T follicular helper cell (primary cell): Measurements from ENCODE around the gene ELF3.
"Not testable (repeated sequence)": the region's sequence is repeated elsewhere in the genome, so short reads cannot be mapped to it uniquely, and the experiment has no call there.

Source experiments
- DNase-seq: peaks from one replicate; pipeline ENCODE4 v3.0.0-alpha.2; 2020; ENCODE audit warnings: low read depth

The ELF3 gene

DNA sequence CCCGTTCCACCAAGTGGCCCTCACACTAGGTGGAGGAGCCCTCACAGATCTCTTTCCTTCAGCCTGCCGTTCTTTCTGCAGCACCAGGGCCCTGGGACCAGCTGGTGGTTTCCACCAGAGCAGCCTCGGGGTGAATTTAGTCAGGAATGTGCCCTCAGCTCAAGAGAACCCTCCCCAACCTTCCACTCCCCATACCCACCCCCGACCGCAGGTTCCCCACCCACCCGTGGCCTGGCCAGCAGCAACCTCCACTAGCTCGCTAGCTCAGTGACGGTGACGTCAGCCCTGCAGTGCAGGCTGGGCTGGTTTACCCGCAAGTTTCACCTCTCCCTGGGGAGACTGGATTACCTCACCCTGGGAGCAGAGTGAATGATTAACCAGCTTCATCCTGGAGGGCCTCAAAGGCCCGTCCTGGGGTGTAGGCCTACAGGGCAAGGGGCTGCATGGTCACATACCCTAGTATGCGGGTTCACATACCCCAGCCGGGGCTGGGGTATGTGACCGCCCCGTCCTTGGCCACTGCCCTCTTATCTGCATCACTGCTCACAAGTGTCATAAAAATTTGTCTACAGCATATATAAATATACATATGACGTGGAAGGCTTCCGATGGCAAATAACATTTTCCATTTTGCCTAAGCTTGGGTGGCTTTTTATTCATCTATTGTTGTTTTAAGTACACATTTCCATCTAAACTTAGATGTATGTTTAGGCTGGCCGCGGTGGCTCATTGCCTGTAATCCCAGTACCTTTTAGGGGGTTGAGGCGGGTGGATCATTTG is 24.5 kb downstream of the ELF3 start:
- DNase-seq = no peak

DNA sequence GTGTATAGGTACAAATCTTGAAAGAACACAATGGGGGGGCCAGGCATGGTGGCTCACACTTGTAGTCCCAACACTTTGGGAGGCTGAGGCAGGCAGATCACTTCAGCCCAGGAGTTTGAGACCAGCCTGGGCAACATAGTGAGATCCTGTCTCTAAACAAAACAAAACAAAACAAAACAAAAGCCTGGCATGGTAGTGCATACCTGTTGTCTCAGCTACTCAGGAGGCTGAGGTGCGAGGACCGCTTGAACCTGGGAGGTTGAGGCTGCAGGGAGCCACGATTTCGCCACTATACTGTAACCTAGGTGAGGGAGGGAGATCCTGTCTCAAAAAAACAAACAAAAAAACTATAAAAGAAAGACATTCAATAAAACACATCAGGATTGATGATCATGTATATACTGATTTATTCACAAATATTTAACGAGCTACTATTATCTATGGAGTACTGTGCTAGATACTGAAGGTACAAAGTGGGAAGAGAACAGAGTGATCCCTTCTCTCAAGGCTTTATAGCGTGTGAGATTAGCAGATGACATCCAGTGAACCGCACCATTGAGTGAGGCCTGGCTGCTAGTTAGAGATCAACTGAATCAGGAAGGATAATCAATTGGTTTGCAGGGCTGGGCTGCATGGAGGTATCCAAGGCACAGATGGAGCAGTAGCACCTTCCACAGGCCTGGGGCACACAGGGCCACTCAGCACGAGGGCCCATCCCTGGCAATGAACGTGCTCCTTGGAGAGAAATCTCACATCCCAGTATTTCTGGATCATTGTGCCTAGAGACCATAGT is 26.4 kb downstream of the ELF3 start:
- no peak for DNase-seq

DNA sequence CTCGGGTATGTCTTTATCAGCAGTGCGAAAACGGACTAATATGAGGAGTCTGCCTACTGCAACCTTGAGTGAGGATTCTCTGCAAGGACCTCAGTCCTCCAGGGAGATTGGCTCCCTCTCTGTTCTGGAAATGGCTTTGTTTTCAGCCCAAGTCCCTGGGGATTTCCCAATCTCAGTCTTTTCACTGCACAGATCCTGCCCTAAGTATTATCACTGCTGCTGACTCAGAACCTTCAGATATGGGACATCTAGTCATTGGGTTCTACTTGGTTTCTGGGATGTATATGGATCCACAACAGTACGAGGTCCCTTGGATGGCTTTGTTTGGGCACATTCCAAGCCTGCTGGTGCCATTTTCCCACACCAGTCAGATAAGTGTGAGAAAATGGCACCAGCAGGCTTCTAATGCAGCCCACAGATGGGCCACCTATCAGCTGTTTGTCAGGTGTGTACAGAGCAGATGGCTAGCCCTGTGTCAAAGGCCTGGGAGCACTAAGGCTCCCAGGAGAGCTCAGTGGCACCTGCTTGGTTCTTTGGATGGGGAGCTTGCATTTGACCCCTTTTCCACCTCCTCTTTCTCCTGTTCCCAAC is 27.4 kb downstream of the ELF3 start:
- DNase-seq = no peak

DNA sequence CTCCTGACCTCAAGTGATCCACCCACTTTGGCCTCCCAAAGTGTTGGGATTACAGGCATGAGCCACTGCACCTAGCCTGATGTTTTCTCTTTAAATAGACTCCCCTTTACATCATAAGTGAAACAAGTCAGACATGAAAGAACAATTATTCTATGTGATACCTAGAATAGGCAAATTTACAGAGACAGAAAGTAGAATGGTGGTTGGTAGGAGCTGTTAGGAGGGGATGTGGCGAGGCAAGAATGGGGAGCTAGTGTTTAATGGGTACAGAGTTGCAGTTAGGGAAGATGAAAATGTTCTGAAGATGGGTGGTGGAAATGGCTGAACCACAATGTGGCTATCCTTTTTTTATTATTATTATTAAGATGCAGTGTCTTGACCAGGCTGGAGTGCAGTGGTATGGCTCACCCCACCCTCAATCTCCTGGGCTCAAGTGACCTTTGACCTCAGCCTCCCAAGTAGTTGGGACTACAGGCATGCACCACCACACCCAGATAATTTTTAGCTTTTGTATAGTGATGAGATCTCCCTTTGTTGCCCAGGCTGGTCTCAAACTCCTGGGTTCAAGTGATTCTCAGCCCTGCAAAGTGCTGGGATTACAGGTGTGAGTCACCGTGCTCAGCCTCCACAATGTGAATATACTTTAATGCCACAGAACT is 28.4 kb downstream of the ELF3 start:
- DNase-seq = no peak

DNA sequence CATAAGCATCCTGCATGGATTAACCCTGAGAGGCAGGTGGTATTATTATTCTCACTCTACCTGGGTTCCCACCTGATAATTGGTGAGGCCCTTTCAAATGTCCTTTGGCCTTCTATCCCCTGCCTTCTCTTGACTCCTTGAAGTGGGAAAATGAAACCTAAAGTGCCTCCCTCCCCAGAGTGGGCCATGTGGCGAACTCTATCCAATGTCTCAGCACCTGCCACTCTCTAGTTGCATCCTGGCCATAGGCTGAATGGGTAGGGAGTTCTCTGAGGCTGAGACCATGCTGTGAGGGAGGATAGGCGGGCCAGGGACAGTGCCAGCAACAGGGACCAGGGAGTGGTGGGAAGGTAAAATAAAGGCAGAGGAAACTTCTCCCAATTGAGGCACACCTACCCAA is 35.3 kb downstream of the ELF3 start:
- no peak for DNase-seq

DNA sequence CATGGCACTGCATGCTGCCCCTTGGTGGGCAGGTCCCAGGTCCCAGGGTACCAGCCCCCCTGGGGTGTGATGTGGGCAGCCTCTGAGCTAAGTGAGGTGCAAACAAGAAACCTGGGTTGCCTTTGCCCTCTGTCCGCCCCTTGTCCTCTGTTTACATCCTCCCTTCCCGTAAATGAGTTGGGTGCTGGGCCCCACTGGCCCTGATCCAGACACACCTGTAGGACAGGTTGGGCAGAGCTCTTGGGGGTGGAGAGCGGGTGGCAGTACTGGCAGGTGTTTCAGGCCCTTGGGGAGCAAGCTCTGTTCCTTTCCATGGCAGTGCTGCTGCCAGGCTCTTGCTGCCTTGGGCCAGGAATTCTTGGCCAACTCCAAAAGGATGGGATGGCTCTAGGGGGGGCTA is 35.8 kb downstream of the ELF3 start:
- no peak for DNase-seq

DNA sequence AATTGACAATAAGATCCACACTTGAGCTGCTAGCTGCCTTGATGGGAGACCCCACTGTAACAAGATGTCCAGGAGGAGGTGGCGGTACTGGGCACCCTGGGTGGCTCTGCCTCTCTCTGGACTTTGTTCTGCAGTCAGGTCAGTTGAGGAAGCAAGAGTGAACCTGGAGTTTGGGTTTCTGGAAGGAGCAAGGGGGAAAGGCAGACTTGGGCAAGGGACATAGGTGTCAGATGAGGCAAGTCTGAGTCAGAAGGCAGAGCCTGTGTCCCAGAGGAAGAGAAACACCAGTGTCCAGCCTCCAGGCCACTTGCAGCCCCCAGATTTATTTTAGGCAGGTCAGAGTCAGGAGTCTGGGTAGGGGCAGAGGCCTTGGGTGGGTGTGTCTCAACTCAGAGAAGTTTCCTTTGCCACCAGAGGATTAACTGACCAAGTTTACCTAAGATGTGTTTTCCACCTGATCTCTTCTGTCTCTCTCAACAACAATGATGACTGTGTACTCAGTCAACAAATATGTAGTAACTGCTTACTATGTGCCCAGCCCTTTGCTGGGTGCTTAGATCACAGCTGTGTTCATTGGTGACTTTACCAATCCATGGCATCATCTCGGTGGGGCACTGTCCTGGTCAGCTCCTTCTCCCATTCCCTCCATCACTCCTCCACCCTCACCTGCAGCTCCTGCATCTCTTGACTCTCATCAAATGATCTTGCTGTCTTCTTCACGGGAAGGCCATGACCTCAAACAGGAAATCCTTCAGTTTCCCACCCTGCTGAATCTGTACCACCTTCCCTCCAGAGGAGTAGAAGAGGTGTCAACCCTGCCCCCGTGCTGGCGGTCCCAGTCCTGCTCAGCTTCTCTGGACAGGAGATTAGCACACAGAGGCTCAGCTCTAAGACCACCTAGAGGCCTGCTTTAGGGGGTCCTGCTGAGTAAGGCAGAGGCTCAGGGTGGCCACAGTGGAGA is 36.6 kb downstream of the ELF3 start:
- no peak for DNase-seq

DNA sequence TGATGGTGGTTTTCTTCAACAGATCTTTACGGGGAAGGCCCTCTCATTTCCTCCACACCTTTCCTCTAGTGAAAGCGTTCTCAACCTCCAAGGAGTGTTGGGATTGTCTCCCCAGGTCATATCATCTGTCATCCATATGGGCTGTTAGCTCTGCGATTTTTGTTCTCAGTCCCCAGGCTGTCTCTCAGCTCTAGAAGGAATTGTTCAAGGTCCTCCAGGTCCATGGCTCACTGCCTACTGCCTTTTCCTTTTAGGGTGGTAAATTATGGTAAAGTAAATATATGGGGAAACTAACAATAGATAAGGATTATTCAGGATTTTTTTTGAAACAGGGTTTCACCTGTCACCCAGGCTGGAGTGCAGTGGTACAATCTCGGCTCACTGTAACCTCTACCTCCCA is 37.6 kb downstream of the ELF3 start:
- no peak for DNase-seq

DNA sequence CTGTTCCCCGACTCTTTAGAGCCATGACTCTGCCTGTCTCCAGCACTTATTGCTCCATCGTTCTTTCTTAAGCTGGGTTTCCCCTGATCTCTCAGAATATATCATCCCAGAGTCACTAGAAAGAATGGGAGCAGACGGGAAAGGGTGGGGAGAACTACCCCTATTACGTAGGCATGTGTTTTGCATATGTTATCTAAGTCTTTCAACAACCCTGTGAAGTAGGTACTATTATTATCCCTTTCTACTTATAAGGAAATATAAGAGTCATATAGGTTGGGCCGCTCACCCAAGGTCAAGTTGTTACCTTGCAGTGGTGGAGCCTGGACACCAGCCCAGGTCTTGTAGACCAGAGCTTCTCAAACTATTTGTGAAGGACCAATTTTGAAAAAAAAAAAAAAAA is 38.7 kb downstream of the ELF3 start:
- DNase-seq = no peak

DNA sequence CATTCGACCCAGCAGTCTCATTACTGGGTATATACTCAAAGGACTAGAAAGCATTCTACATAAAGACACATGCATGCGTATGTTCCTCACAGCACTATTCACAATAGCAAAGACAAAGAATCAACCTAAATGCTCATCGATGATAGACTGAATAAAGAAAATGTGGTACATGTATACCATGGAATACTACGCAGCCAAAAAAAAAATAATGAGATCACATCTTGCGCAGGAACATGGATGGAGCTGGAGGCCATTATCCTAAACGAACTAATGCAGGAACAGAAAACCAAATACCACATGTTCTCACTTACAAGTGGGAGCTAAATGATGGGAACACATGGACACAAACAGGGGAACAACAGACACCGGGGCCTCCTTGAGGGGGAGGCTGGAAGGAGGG is 43.7 kb downstream of the ELF3 start:
- DNase-seq = no peak

DNA sequence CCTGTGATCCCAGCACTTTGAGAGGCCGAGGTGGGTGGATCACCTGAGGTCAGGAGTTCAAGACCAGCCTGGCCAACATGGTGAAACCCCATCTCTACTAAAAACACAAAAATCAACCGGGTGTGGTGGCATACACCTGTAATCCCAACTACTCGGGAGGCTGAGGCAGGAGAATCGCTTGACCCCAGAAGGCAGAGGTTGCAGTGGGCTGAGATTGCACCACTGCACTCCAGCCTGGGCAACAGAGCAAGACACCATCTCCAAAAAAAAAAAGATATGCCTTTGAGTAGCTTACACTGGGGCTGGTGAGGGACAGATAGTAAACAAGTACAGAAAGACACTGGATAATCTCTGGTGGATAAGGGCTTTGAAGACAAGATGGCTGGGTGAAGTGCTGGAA is 44.3 kb downstream of the ELF3 start:
- DNase-seq = not testable (repeated sequence)

DNA sequence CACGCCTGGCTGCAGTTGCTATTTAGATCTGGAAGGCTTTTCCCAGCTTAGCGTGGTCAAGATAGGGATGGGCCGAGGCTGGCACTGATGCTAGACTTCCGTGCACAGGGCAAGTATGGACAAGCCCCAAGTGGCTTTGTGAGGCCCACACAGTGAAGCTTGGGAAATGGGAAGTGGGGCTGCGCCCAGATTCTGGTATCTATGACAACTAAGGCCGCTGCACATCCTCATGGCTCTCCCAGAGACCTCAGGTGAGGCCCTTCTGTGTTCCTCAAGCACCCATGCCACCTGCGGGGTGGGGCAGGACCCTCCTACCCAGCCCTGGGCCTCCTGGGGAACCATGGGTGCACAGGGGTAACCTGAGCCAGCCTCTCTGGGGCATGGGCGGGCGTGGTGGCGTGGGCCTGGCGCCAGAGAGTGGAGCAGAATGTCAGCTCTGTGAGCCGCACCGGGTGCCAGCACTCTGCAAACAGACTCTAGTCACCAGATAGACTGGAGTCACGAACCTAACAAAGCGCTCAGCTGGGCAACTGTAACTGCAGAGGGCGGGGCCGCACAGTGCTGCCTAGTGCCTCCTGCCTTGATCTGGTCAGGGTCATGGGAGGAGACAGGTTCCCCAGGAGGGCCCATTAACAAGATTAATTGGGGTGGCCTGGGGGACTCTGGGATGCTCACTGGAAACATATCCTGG is 46.4 kb downstream of the ELF3 start:
- DNase-seq = no peak

DNA sequence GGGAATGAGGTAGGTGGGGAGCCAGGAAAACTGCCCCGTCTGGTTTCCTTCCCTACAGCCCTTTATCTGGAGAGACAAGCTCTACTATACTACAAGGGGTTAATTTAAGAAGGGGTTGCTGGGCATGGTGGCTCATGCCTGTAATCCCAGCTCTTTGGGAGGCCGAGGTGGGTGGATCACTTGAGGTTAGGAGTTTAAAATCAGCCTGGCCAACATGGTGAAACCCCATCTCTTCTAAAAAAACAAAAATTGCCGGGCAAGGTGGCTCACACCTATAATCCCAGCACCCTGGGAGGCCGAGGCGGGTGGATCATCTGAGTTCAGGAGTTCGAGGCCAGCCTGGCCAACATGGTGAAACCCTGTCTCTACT is 46.9 kb downstream of the ELF3 start:
- not testable (repeated sequence) for DNase-seq

DNA sequence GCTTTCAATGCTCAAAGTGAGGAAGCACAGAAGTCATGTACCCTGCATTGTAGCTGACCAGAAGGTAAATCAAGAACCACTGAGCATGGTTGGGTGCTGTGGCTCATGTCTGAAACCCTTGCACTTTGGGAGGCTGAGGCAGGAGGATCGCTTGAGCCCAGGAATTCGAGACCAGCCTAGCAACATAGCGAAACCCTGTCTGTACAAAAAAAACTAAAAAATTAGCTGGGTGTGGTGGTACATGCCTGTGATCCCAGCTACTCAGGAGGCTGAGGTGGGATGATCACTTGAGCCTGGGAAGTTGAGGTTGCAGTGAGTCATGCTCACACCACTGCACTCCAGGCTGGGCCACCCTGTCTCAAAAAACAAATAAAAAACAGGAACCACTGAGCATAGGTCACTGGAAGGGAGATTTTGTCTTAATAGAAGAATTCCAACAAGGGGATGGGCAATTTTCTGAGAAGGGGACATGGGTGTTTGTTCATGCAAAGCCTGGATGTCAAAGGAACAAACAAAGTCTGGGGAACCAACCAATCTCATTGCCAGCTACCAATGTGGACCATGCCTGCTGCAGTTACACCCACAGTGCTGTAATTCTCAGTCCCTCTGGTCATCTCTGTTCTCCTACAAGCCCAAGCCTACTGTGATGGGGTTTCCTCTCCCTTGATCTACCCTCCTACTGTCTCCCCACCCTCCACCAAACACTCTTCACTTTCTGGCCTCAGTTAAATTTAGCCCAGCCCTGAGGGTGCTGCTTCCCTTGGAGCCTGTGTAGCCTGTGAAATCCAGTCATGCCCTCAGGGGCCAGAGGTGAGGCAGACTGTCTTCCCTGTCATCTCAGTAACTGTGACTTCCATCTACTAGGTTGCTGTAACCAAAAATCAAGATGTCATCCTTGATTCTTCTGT is 47.9 kb downstream of the ELF3 start:
- no peak for DNase-seq

DNA sequence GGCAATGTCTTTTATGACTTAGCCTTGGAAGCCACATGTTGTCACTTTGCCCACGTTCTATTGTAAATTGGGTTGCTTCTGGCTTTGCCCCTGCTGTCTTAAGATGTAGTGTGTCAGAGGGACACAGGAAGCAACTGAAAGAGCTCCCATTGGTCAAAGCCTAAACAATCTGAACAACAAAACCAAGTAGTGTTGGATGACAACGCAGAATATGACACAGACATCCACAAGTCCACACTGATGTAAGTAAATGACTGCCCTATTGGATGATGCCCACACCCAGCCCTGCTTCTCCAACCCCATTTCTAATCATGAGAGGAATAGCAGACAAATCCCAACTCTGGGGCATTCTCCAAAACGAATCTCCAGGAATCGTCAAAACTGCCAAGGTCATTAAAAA is 50.7 kb downstream of the ELF3 start:
- no peak for DNase-seq

DNA sequence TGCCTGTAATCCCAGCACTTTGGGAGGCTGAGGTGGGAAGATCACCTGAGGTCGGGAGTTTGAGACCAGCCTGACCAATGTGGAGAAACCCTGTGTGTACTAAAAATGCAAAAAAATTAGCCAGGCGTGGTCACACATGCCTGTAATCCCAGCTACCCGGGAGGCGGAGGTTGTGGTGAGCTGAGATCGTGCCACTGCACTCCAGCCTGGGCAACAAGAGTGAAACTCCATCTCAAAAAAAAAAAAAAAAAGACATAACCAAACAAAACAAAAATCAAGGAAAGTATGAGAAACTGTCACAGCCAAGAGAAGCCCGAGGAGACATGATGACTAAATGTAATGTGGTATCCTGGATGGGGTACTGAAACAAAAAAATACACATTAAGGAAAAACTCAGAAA is 51.4 kb downstream of the ELF3 start:
- not testable (repeated sequence) for DNase-seq

DNA sequence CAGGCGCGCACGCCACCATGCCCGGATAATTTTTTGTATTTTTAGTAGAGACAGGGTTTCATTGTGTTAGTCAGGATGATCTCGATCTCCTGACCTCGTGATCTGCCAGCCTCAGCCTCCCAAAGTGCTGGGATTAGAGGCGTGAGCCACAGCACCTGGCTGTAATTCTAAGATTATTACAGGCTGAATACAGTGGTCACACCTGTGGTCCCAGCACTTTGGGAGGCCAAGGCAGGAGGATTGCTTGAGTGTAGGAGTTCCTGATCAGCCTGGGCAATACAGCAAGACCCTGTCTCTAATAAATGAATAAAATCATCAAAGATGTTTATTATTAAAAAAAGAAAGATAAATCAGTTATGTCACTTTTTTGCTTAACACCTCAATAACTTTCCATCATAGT is 52.2 kb downstream of the ELF3 start:
- DNase-seq = not testable (repeated sequence)

DNA sequence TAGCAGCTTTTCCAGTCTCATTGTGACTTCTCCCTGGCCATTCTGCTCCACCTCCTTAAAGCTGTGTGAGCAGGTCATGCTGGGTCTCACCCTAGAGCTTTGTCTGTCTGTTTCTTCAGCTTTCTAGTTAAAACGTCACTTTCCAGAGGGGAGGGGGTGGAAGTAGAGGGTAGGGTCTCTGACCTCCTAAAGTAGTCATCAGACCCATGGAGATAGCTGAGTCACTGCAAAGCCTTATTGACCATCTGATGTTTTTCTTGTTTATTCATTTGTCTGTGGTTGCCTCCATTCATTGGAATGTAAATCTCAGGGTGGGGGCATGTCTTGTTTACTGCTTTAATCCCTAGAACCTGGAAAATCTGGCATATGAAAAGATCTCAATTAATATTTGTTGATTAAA is 52.7 kb downstream of the ELF3 start:
- no peak for DNase-seq

DNA sequence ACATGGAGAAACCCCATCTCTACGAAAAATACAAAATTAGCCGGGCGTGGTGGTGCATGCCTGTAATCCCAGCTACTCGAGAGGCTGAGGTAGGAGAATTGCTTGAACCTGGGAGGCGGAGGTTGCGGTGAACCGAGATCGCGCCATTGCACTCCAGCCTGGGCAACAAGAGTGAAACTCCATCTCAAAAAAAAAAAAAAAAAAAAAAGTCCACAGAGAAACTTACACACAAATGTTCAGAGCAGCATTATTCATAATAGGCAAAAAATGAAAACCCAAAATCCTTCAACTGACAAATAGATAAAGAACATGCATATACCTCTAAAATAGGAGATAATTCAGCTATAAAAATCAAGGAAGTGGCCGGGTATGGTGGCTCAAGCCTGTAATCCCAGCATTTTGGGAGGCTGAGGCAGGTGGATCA is 54.5 kb downstream of the ELF3 start:
- not testable (repeated sequence) for DNase-seq
